AG04449 (cell line): ENCODE data around the gene CIB1.
A peak's percentile ranks its signal among the peaks of the same experiment; 100 is the strongest.

Source experiments
- CTCF ChIA-PET: fragments of 350-600 bp; formaldehyde crosslinking; extraction: SDS; loops from one replicate; lab custom pipeline; 2021; ENCODE audit warnings: antibody characterized with exemption; lab: Yijun Ruan, JAX
- POLR2A ChIA-PET: fragments of 400-600, 350-600 bp; formaldehyde crosslinking; extraction: SDS; loops from one replicate; lab custom pipeline; 2020; ENCODE audit warnings: antibody characterized with exemption, inconsistent platforms; lab: Yijun Ruan, JAX
- DNase-seq: peaks from one replicate; pipeline ENCODE4 v3.0.0-alpha.2; 2010; ENCODE audit warnings: low read depth, low spot score
- H3K4me3 ChIP-seq: 2 replicates; pipeline ENCODE4 v1.5.1; 2011; ENCODE audit warnings: low read depth, mild to moderate bottlenecking, control low read depth, low read length
- TF ChIP-seq, protein P1 (sequence below): IDR thresholded peaks from one replicate; pipeline ENCODE4 v1.5.1; 2011; ENCODE audit warnings: mild to moderate bottlenecking, moderate library complexity, low read length, control low read depth, inconsistent platforms; ENCODE audit not compliant: insufficient read depth; ENCODE audit errors: missing control alignments

Gene CIB1

DNA sequence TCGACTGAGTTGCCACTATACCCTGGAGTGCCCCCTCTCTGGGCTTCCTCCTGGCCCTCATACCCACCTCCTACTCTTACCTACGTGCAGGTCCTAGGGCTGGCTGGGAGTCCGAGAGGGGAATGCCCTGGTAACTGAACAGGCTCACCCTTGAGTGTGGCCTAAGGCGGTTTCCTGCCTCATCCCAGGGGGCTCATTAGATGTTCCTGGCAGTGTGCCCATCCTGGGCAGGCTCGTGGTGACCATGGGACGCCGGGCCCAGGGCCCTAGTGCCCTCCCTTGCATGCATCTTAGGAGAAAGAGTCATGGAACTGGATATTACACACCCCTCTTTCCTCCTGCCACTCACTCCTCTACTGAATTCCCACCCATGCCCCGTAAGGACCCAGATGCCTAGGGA lies 29.8 kb downstream of the CIB1 start:
- DNase-seq = no peak
- H3K4me3 ChIP-seq = no peak overlapping the region
- TF ChIP-seq, protein P1, sequence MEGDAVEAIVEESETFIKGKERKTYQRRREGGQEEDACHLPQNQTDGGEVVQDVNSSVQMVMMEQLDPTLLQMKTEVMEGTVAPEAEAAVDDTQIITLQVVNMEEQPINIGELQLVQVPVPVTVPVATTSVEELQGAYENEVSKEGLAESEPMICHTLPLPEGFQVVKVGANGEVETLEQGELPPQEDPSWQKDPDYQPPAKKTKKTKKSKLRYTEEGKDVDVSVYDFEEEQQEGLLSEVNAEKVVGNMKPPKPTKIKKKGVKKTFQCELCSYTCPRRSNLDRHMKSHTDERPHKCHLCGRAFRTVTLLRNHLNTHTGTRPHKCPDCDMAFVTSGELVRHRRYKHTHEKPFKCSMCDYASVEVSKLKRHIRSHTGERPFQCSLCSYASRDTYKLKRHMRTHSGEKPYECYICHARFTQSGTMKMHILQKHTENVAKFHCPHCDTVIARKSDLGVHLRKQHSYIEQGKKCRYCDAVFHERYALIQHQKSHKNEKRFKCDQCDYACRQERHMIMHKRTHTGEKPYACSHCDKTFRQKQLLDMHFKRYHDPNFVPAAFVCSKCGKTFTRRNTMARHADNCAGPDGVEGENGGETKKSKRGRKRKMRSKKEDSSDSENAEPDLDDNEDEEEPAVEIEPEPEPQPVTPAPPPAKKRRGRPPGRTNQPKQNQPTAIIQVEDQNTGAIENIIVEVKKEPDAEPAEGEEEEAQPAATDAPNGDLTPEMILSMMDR = no peak
- POLR2A ChIA-PET = no interaction called here
- CTCF ChIA-PET = interaction anchor here (1.0 to 4.4 kb wide), 5 partner anchors 8 to 17 kb away, joined by 3 to 26 read pairs (median 4); no protein-coding TSS in a partner anchor

DNA sequence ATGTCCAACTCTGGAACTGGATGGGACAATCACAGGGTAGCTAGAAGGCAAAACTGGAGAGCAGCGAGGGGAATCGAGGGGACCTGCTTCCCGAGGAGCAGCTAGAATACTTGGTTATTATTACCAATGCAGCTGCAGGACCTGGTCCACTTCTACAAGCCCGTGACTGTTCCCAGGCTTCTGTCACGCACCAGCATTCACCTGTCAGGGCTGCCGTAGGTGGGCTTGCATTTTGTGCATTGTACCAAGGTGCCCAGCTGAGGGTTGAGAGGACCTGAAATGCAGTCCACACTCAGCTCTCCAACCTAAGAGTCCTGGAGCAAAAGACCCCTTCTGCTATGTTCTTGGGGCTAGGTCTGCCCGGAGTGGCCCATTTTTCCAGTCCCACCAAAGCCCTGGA lies 30.3 kb downstream of the CIB1 start:
- CTCF ChIA-PET = interaction anchor here (1.0 to 4.4 kb wide), 5 partner anchors 9 to 18 kb away, joined by 3 to 26 read pairs (median 4); no protein-coding TSS in a partner anchor

GRCh38 chr15:90202929-90203328 lies 30.8 kb downstream of the CIB1 start:
- ChIA-PET CTCF (interaction anchor here (1.0 to 4.4 kb wide), 5 partner anchors 9 to 18 kb away, joined by 3 to 26 read pairs (median 4); no protein-coding TSS in a partner anchor), POLR2A (no interaction called here)
- no peak for DNase-seq
- TF ChIP-seq, protein P1 = no peak
- no peak overlapping the region for H3K4me3 ChIP-seq

More for the DNA sequence above, 30.3 kb downstream of the CIB1 start:
- POLR2A ChIA-PET = no interaction called here
- TF ChIP-seq, protein P1 = no peak
- no peak for DNase-seq
- no peak overlapping the region for H3K4me3 ChIP-seq

GRCh38 chr15:90201944-90202375 lies 31.8 kb downstream of the CIB1 start:
- POLR2A ChIA-PET = interaction anchor here (0.7 to 0.8 kb wide), 2 partner anchors 230 to 314 kb away, joined by 3 to 5 read pairs; no protein-coding TSS in a partner anchor
- DNase-seq = no peak
- peak overlapping the region; percentile 71 for H3K4me3 ChIP-seq
- CTCF ChIA-PET = interaction anchor here (0.8 to 4.4 kb wide), 8 partner anchors 8 to 66 kb away, joined by 3 to 26 read pairs (median 3); no protein-coding TSS in a partner anchor
- TF ChIP-seq, protein P1 = no peak

- peak within 1 kb of the TSS; percentile 71 for H3K4me3 ChIP-seq
- DNase-seq = no peak
- ChIA-PET POLR2A (interaction anchor here (0.7 to 1.4 kb wide), 4 partner anchors 20 to 313 kb away, joined by 3 to 5 read pairs (median 4); partner anchors contain the start of genes CIB1 and GDPGP1), CTCF (interaction anchor here (0.8 to 4.4 kb wide), 12 partner anchors 9 to 92 kb away, joined by 3 to 26 read pairs (median 3); no protein-coding TSS in a partner anchor)
- TF ChIP-seq, protein P1 = no peak
Observed at GRCh38 chr15:90201130-90201943, 32.4 kb downstream of the CIB1 start, which contains the start of gene SEMA4B. TSS of gene SEMA4B (plus strand) at chr15:90201330. CDS start at chr15:90201579, 249 bp downstream.
